Activated gamma-delta T cell treated with Interleukin-2 at 50 U/mL for 16 hours (primary cell): Measurements from ENCODE around the gene LRP1.
A peak's percentile ranks its signal among the peaks of the same experiment; 100 is the strongest.

Source experiments
- DNase-seq: peaks from one replicate; pipeline ENCODE4 v3.0.0-alpha.2; 2020

The LRP1 gene

GRCh38 chr12:57094208-57095160 is 33.8 kb upstream of the LRP1 start:
- no peak for DNase-seq

GRCh38 chr12:57095440-57095839 is 32.8 kb upstream of the LRP1 start:
- DNase-seq, result no peak

DNA sequence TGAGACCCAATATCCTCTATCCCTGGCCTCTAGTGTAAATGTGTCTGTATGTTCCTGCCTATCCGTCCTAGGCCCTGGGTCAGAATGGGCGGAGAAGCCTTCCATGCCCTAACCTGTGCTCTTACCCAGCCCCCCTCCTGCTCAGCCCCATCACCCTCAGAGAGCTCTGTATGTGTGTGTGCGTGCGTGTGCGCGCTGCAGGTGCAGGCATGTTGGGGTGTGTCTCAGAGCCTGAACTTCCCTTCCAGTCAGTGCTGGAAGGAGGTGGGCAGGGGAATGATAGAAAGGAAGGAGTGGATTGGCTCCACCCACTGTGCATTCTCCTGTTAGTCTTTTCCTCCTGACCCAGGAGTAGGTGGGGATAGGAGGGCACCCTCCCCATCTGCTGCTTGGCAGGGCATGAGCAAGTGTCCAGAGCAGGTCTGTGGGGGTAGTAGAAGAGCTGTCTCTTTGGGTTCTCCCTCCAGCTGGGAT is 32.1 kb upstream of the LRP1 start:
- DNase-seq, result no peak

- no peak for DNase-seq
These were observed 31.3 kb upstream of the LRP1 start for GRCh38 chr12:57096748-57097553.

- no peak for DNase-seq
These were observed 30.8 kb upstream of the LRP1 start for GRCh38 chr12:57097554-57097835.

DNA sequence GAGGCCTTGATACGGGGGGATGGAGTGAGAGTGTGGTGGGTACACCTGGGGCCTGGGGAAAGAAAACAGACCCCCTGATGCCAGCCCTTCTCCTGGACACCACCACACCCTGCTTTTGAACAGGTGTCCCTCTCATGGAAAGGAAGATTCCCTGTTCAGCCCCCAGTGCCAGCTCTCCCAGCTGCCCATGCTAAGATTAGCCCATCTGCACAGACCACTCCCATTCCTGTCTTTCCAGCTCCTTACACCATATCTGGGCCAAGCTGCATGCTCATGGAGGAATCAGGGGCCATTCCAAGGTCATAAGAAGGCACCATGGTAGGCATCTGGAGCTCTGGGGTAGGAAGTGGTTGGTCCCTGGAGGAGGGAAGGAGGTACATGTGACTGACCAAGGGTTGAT is 29.7 kb upstream of the LRP1 start:
- DNase-seq, result no peak

- DNase-seq, result no peak
These were observed 29.1 kb upstream of the LRP1 start for GRCh38 chr12:57099047-57099714.

DNA sequence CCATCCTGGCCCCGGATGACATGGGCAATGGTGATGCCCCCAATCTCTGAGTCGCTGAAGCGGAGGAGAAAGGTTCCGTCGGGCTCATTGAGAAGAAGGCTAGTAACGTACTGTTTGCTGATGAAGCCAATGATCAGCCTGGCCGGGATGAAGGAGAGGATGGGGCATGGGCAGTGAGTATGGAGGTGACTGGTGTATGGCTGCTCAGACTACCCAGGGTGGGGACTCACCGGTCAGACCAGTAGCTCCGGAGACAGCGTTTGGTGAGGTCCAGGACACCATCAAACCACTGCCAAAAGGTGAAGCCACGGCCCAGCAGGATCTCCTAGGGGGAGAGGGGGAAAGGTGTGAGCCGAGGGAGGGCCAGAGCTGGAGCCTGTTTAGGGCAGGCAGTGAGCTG is 28.5 kb upstream of the LRP1 start:
- DNase-seq, result no peak

GRCh38 chr12:57101892-57102695 is 26.2 kb upstream of the LRP1 start:
- DNase-seq, result no peak

GRCh38 chr12:57103856-57104255 is 24.4 kb upstream of the LRP1 start:
- DNase-seq, result no peak

GRCh38 chr12:57104292-57104910 is 23.9 kb upstream of the LRP1 start:
- DNase-seq, result no peak

DNA sequence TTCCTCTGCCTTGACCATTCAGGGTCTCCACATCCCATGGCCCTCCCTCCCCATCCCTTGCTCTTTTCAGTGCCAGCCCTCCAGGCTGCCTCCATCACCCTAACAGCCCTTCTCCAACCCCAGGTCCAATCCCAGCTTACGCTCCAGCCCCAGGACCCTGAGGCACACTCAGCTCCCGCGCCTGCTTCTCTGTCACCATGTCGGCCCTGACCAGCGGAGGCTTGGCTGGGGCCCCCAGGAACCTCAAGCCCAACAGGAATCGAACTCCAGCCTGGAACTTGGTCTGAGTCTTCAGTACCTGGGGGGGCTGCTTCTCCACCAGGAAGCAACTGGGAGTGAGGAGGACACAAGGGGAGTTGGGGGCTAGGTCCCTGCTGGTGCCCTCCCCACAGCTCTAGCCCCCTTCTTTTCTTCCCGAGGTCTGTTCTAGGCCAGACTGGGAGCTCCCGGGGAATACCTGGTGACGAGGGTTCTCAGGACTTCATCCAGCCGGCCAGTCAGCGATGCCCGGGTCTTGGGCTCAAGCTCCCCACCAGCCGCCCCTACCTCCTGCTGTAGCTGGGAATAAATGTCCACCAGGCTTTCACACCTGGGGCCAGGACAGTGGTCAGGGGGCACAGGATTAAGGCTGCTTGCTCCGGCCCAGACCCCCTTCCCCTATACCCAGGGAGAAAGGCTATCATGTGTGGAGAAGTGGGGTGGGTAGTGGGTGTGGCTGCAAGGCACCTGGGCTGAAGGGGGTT is 23.1 kb upstream of the LRP1 start:
- DNase-seq, result no peak

- DNase-seq, result no peak
These were observed 22.1 kb upstream of the LRP1 start for GRCh38 chr12:57106021-57106708.

DNA sequence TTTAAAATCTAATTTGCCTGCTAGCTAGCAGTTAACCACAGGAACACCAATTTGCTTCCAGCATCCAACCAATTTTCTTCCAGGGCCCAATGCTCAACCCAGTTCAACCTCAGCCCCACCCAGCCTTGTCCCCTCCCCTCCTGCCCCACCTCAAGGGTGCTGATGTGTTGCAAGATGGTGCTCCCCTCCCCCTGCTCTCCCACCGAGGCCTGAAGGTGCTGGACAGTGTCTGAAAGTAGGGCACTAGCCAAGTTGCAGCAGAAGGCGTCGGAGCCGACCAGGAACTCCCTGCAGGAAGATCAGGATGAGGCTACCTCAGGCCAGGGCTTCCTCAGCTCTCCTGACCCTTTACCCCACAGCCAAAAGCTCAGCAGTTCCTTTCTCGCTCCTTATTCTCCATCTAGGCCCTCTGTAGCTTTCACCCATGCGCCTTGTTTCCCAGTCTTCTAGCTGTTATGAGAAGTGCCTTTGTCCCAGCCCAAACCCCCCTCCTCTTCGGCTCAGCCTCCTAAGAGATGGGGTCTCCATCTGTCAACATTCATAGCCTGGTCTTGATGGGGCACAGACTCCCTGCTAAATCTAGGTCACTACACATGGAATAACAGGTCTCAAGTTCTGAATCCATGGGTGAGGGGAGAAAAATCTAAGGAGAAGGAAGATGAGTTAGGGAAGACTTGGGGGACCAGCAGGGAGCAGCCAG is 20.7 kb upstream of the LRP1 start:
- DNase-seq, result no peak

GRCh38 chr12:57109207-57110103 is 18.8 kb upstream of the LRP1 start:
- DNase-seq, result no peak

DNA sequence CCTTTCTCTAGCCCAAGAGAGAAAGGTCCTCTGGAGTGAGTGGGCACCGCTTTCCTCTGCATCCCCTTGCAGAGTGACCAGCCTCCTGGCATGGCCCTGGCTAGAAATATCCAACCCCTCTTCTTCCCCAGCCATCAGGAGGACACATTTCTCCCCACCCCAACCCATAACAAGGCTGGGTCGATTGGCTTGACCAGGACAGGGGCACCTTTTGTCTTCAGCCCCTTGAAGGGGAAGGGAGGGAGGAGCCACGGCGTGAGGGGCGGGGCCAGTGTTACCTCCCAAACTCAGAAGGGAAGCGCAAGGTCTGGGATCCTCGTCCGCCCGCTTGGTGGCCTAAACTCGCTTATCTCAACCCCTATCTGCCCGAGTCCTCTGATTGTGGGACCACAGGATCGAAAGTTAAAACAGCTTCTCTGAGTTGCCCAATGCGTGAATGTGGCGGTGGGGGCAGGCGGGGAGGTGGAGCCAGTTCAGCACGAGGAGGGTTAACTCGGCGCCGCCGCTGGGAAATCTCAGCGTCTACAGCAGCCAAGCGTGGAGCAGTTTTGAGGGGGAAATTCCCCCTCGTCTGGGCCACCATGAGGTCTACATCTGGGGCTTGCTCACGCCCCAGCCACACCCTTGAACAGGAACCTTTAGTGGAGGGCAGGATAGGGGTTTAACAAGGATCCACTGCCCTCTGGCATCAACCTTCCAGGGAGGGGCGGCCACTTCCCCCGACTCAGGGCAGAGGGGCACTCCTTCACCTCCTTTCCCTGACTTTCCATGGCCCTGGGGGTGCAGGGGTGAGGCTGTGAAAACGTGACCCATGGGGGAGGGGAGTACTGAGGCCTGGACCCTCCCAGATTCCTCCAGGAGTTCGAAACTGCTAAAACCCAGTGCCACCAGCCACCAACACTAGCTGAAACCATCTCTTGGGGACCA is 17.9 kb upstream of the LRP1 start:
- peak; percentile 47 for DNase-seq

- peak; percentile 77 for DNase-seq
These were observed 17.1 kb upstream of the LRP1 start, which contains the start of gene STAT6 for GRCh38 chr12:57111031-57111734. Gene STAT6, minus strand, starts transcription at chr12:57111362. Its CDS starts 3,084 bp downstream, at chr12:57108278.
